Astrocyte (in vitro differentiated cells and primary cell): ENCODE data around the gene ITGB8. TPM values are rescaled to one million over a fixed set of nuclear protein-coding genes. Genes with fewer than 3 reads are reported as not detected.
A peak's percentile ranks its signal among the peaks of the same experiment; 100 is the strongest.

ENCODE experiments used
- DNase-seq: peaks from one replicate; pipeline ENCODE4 v3.0.0-alpha.2; 2010; ENCODE audit warnings: low read depth
- FAIRE-seq: peaks from 2 replicates; lab custom pipeline; 2011; peaks lifted over from hg19 to GRCh38; lab: Jason Lieb, UNC
- H2AFZ ChIP-seq: 2 replicates; pipeline ENCODE4 v1.6.0; 2012; ENCODE audit warnings: low read depth, low read length, inconsistent platforms
- H3K27ac ChIP-seq: 2 replicates; pipeline ENCODE4 v1.5.1; 2011; ENCODE audit warnings: low read depth, low read length, inconsistent platforms
- H3K27me3 ChIP-seq: 2 replicates; pipeline ENCODE4 v1.6.0; 2011; ENCODE audit warnings: low read length, inconsistent platforms; ENCODE audit not compliant: insufficient read depth
- H3K36me3 ChIP-seq: 2 replicates; pipeline ENCODE4 v1.5.1; 2011; ENCODE audit warnings: low read length, inconsistent platforms; ENCODE audit not compliant: insufficient read depth
- H3K4me1 ChIP-seq: 2 replicates; pipeline ENCODE4 v1.5.1; 2011; ENCODE audit warnings: low read length, inconsistent platforms; ENCODE audit not compliant: insufficient read depth
- H3K4me2 ChIP-seq: 2 replicates; pipeline ENCODE4 v1.6.0; 2012; ENCODE audit warnings: low read length, inconsistent platforms
- H3K4me3 ChIP-seq: 2 replicates; pipeline ENCODE4 v1.5.1; 2011; ENCODE audit warnings: low read depth, mild to moderate bottlenecking, low read length, inconsistent platforms; ENCODE audit not compliant: insufficient read depth
- H3K79me2 ChIP-seq: 2 replicates; pipeline ENCODE4 v1.6.0; 2012; ENCODE audit warnings: mild to moderate bottlenecking, low read length, inconsistent platforms; ENCODE audit not compliant: insufficient read depth
- H3K9ac ChIP-seq: 2 replicates; pipeline ENCODE4 v1.6.0; 2012; ENCODE audit warnings: mild to moderate bottlenecking, low read length, inconsistent platforms
- H3K9me3 ChIP-seq: 2 replicates; pipeline ENCODE4 v1.5.1; 2012; ENCODE audit warnings: low read depth, mild to moderate bottlenecking, low read length, inconsistent platforms; ENCODE audit not compliant: insufficient read depth
- H4K20me1 ChIP-seq: 2 replicates; pipeline ENCODE4 v1.6.0; 2012; ENCODE audit warnings: low read length, inconsistent platforms; ENCODE audit not compliant: insufficient read depth
- H3K27ac Mint-ChIP-seq: one replicate; pipeline ENCODE4 v1.8.0; 2021; ENCODE audit warnings: mild to moderate bottlenecking, mixed read lengths; ENCODE audit not compliant: unreplicated experiment
- H3K27me3 Mint-ChIP-seq: one replicate; pipeline ENCODE4 v1.8.0; 2021; ENCODE audit warnings: low read depth, mixed read lengths; ENCODE audit not compliant: unreplicated experiment
- H3K36me3 Mint-ChIP-seq: one replicate; pipeline ENCODE4 v1.8.0; 2021; ENCODE audit warnings: low read depth, mixed read lengths; ENCODE audit not compliant: unreplicated experiment
- H3K4me1 Mint-ChIP-seq: one replicate; pipeline ENCODE4 v1.8.0; 2021; ENCODE audit warnings: low read depth, mixed read lengths; ENCODE audit not compliant: unreplicated experiment
- H3K4me3 Mint-ChIP-seq: one replicate; pipeline ENCODE4 v1.8.0; 2021; ENCODE audit warnings: mild to moderate bottlenecking, moderate library complexity, mixed read lengths; ENCODE audit not compliant: unreplicated experiment
- H3K9me3 Mint-ChIP-seq: one replicate; pipeline ENCODE4 v1.8.0; 2021; ENCODE audit warnings: mild to moderate bottlenecking, mixed read lengths; ENCODE audit not compliant: unreplicated experiment
- CTCF ChIP-seq: IDR thresholded peaks from 2 replicates; pipeline ENCODE4 v1.5.1; 2011; ENCODE audit warnings: low read depth, mild to moderate bottlenecking, inconsistent platforms, low read length, moderate library complexity; ENCODE audit not compliant: insufficient read depth
- EZH2 ChIP-seq: IDR thresholded peaks from 2 replicates; pipeline ENCODE4 v1.6.1; 2012; ENCODE audit warnings: mild to moderate bottlenecking, low read length, inconsistent platforms; ENCODE audit not compliant: insufficient read depth
- total RNA-seq: library from RNA; stranded (reverse); gene quantifications from 2 replicates; pipeline ENCODE4 v1.2.1, GENCODE V29; 2021

Gene ITGB8
- total RNA-seq, 1 donor from 2014 or later: 10.8 TPM

GRCh38 chr7:20306180-20306946, 24.3 kb upstream of the ITGB8 start:
- FAIRE-seq (no peak), DNase-seq (peak; percentile 92)
- H3K27me3 Mint-ChIP-seq: no peaks in the 10 kb centered on the region
- H3K36me3 Mint-ChIP-seq: no peaks in the 10 kb centered on the region
- peak overlapping the region; percentile 37 for H3K9ac ChIP-seq
- peak overlapping the region; percentile 62 for H3K27ac ChIP-seq
- no peak for TF ChIP-seq CTCF
- no peak for TF ChIP-seq EZH2
- no peaks in the 10 kb centered on the region for H4K20me1 ChIP-seq
- H3K4me1 Mint-ChIP-seq: peaks cover 32% of the 10 kb centered on the region
- no peaks in the 10 kb centered on the region for H3K27me3 ChIP-seq
- H3K4me3 Mint-ChIP-seq: no peak overlapping the region
- H3K9me3 ChIP-seq: no peaks in the 10 kb centered on the region
- peaks cover 24% of the 10 kb centered on the region for H3K4me1 ChIP-seq
- no peak overlapping the region for H3K4me3 ChIP-seq
- peak overlapping the region; percentile 39 for H3K4me2 ChIP-seq
- no peaks in the 10 kb centered on the region for H3K9me3 Mint-ChIP-seq
- peak overlapping the region; percentile 81 for H3K27ac Mint-ChIP-seq
- no peaks in the 10 kb centered on the region for H3K79me2 ChIP-seq
- H3K36me3 ChIP-seq: no peaks in the 10 kb centered on the region
- no peak overlapping the region for H2AFZ ChIP-seq

GRCh38 chr7:20307119-20307518, 23.6 kb upstream of the ITGB8 start:
- Mint-ChIP-seq H3K27me3 (no peaks in the 10 kb centered on the region), H3K36me3 (no peaks in the 10 kb centered on the region), H3K9me3 (no peaks in the 10 kb centered on the region), H3K27ac (peak overlapping the region; percentile 81), H3K4me3 (no peak overlapping the region), H3K4me1 (peaks cover 29% of the 10 kb centered on the region)
- Histone ChIP-seq H3K27ac (peak overlapping the region; percentile 62), H3K27me3 (no peaks in the 10 kb centered on the region), H3K9me3 (no peaks in the 10 kb centered on the region), H3K9ac (peak overlapping the region; percentile 29), H3K4me1 (peaks cover 21% of the 10 kb centered on the region), H3K79me2 (no peaks in the 10 kb centered on the region), H4K20me1 (no peaks in the 10 kb centered on the region), H3K4me2 (no peak overlapping the region), H2AFZ (no peak overlapping the region), H3K36me3 (no peaks in the 10 kb centered on the region), H3K4me3 (no peak overlapping the region)
- peak; percentile 86 for DNase-seq
- TF ChIP-seq EZH2 (no peak), CTCF (no peak)
- FAIRE-seq: no peak

- H3K79me2 ChIP-seq: no peaks in the 10 kb centered on the region
- no peaks in the 10 kb centered on the region for H3K36me3 ChIP-seq
- H3K27me3 ChIP-seq: no peaks in the 10 kb centered on the region
- TF ChIP-seq EZH2 (no peak), CTCF (no peak)
- Mint-ChIP-seq H3K9me3 (no peaks in the 10 kb centered on the region), H3K36me3 (no peaks in the 10 kb centered on the region), H3K27ac (peak overlapping the region; percentile 82), H3K4me1 (peaks cover 24% of the 10 kb centered on the region), H3K4me3 (no peak overlapping the region), H3K27me3 (no peaks in the 10 kb centered on the region)
- no peak overlapping the region for H3K4me3 ChIP-seq
- H2AFZ ChIP-seq: peak overlapping the region; percentile 55
- H3K4me1 ChIP-seq: peaks cover 21% of the 10 kb centered on the region
- DNase-seq (peak; percentile 78), FAIRE-seq (peak; percentile 39)
- H3K9me3 ChIP-seq: no peaks in the 10 kb centered on the region
- H3K27ac ChIP-seq: peak overlapping the region; percentile 62
- H3K4me2 ChIP-seq: peak overlapping the region; percentile 74
- peak overlapping the region; percentile 49 for H3K9ac ChIP-seq
- H4K20me1 ChIP-seq: no peaks in the 10 kb centered on the region
These were observed 22.8 kb upstream of the ITGB8 start for GRCh38 chr7:20307901-20308300.
